GM19324 (cell line): ENCODE results near the gene HSPA4L.

Experiments
- ATAC-seq: cut with Tn5 transposase; IDR thresholded peaks from one replicate; pipeline ENCODE4 v1.9.1; 2021; ENCODE audit warnings: mild to moderate bottlenecking, moderate library complexity; ENCODE audit not compliant: unreplicated experiment, low FRiP score

Gene HSPA4L

DNA sequence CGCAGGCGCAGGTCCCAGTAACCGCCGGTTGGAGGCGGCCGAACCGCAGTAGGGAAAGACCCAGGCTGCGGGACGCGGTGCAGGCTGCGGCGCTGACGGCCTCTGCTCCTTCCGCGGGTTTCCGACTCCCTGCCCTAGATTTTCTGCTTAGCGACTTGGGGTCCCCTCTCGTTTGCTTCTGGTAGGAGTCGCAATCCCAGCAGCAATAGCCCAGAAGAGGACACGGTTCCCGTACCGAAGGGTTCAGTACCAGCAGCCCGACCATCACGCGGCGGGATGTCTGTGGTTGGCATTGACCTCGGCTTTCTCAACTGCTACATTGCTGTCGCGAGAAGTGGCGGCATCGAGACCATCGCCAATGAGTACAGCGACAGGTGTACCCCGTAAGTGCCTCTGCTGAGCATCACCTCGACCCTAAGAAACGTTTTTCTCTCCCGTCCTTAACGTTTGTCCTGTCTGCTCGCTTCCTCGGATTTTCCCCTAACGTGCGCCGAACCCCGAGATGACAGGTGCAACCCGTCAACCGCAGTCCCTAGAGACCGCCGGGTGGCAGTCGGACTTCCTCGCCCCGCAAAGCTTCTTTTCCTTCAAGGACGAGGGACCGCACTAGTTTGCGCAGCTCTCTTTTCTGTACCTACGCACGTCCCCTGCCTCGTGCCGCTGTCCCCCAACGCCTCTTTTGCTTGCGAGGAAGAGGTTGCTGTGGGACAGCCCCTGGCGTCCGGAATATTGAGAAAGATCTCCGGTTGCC lies at the start of gene HSPA4L:
Gene HSPA4L, plus strand, starts transcription at position 48 of the 751 bp plus-strand sequence. Its CDS starts 229 bp downstream, at position 277.
- ATAC-seq, result peak; percentile 40

DNA sequence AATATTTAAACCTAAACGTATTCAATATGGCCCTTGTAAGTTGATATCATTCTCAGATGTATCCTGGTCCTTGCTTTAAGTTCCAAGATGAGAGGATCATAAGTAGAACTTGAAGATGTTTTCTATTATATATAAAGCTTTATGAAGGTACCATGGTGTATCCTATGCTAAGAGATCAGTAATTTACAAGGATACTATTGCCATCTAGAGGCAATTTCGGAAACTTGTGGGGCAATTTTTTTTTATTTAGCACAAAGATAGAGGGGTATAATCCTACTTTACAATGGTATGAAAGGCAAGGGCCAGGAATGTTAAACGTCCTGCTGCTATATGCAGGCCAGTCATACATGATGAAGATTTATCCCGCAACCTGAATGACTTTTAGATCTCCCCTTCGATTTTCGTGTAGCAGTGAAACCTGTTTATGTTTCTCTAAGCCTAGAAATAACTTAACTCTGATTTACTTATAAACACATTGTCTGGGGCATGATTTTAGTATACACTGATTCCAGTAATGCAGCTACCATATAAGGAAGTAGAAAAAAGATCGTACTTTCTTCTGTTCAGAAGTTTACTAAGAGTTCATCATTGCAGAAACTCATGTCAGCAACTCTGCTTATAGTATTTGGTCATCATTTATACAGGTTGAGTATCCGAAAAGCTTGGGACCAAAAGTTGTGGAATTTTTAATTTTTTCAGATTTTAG lies 49.3 kb upstream of the HSPA4L start:
- ATAC-seq, result peak; percentile 54

DNA sequence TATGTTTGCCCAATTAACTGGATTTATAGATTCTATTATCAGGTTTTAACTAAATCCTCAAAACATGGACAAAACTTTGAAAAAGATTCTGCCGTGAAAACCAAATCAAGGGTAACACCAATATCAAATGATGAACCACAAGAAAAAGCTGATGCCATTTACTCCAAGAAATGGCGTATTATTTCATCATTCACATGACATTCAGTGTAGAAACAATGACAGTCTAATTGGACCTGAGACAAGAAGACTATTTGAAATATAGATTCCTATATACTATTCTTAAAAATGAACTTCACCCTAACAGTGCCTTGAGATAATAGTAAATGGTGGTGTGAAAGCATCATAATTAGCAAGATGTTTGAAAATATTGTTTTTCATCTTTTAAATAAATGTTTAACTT lies 47.1 kb upstream of the HSPA4L start:
- no peak for ATAC-seq

DNA sequence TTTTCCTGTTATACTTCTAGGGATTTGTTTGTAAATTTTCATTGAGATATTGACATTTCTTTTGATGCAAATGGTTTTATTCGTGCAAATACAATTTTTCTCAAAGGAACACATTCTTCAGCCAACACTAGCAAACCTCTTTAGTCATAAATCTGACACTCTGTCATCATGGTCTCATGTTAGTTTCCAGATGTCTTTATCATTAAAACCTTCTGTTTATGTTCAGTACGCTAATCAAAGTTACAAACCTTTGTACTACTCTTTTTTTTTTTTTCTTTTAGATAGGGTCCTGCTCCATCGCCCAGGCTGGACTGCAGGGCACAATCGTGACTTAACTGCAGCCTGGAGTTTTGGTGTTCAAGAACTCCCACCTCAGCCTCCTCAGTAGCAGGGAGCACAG lies 44.8 kb upstream of the HSPA4L start:
- ATAC-seq, result no peak

DNA sequence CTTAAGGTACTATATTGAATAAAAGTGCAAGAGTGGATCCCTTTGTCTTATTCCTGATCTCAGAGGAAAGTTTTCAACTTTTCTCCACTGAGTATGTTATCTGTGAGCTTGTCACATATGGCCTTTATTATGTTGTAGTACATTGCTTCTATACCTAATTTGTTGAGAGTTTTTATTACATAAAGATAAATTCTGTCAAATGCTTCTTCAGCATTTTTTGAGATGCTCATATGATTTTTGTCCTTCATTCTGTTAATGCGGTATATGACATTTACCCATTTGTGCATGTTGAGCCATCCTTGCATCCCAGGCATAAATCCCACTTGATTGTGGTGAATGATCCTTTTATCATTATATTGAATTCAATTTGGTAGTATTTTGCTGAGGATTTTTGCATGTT lies 40.9 kb upstream of the HSPA4L start:
- ATAC-seq, result no peak

DNA sequence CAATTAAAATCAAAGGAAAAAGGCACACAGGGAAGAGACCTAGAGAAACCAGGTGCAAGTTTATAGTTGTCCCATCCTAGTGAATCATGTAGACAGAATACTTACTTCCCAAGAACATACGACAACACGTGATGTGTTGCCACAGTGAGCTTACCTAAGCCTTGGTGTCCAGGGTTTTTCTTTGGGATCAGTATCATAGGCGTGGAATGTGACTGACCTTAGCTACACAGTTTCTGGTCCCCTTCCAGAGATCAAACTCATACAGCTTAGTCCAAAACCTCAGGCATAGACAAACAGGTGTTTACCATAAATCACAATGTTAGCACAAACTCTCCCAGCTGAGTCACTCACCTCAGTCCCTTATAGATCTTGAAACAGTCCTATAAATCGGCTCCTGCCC lies 34.2 kb upstream of the HSPA4L start:
- no peak for ATAC-seq

DNA sequence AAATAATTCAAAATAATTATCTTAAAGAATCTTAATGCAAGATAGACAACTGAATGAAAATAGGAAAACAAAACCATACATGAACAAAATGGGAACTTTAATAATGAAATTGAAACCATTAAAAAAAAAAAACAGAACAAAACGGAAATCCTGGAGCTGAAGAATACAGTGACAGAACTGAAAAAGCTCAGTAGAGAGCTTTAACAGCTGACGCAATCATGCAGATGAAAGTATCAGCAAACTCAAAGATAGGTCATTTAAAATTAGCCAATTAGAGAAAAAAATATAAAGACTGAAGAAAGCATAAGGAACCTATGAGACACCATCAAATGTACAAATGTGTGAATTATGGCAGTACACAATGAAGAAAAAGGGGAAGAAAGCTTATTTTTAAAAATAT lies 33.2 kb upstream of the HSPA4L start:
- no peak for ATAC-seq

DNA sequence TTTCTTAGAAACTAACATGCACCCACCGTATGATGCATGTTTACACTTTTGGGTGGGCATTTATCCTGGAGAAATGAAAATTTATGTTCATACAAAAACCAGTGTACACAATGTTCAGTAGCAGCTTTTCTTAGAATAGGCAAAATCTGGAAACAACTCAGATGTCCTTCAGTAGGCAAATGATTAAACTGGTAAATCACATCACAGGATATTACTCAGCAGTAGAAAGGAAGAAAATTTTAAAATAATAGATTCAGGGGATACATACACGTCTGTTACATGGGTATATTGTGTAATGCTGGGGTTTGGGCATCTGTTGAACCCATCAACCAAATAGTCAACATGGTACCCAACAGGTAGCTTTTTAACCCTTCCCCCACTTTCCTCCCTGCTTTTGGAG lies 25.2 kb upstream of the HSPA4L start:
- ATAC-seq, result no peak

DNA sequence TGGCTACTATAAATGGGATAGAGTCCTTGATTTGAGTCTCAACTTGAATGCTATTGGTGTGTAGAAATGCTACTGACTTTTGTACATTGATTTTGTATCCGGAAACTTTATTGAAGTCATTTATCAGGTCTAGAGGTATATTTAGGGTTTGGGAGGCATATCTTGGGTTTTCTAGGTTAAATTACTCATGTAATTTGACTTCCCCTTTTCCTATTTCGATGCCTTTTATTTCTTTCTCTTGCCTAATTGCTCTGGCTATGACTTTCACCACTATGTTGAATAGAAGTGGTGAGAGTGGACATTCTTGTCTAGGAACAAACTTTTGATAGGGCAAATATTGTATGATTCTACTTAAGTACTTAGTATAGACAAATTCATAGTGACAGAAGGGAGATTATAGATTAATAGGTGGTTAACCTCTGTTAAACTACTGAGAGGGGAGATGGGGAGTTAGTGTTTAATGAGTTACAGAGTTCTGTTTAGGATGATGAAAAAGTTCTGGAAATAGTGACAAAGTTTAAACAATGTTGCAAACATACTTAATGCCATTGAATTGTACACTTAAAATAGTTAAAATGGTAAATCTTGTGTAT lies 22.8 kb upstream of the HSPA4L start:
- peak; percentile 73 for ATAC-seq

DNA sequence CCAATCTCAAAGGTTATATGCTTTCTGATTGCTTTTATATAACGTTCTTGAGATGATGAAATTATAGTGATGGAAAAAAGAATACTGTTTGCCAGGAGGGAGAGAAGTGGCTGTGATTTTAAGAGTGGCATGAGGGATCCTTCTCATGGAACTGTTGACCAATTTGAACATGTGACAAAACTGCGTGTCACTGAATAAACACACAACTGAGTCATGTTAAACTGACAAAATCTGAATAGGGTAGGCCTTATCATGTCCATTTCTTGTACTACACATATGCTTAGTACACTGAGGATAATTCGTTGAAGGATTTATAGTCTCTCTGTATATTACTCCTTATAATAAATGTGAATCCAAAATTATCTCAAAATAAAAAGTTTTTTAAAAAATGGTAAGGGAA lies 22.2 kb upstream of the HSPA4L start:
- ATAC-seq, result no peak

DNA sequence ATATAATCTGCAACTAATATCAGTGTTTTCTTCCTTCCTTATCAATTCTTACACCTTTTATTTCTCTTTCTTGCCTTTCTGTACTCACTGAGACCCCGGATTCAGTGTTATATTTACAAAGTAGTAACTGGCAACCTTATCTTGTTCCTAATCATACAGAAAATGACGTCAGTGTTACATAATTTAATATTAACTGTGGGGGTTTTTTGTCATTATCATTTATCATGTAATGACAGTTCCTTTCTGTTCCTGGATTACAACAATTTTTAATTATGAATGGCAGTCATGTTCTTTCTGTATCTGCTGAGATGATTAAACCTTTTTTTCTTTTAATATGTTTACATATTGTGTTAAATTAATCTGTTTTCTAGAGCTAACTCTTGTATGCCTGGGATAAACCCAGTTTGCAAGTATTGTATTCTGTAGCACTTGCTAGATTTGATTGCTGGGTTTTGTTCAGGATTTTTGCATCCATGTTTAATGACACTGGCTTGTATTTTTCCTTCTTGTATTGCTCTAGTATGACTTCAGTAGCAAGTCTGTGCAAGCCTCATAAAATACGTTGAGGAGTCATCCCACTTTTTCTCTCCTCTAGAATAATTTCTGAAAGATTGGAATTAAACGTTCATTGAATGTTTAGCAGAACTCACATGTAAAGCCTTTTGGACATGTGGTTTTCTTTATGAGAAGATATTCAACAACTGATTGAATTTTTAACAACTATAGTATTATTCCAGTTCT lies 10.4 kb upstream of the HSPA4L start:
- no peak for ATAC-seq

DNA sequence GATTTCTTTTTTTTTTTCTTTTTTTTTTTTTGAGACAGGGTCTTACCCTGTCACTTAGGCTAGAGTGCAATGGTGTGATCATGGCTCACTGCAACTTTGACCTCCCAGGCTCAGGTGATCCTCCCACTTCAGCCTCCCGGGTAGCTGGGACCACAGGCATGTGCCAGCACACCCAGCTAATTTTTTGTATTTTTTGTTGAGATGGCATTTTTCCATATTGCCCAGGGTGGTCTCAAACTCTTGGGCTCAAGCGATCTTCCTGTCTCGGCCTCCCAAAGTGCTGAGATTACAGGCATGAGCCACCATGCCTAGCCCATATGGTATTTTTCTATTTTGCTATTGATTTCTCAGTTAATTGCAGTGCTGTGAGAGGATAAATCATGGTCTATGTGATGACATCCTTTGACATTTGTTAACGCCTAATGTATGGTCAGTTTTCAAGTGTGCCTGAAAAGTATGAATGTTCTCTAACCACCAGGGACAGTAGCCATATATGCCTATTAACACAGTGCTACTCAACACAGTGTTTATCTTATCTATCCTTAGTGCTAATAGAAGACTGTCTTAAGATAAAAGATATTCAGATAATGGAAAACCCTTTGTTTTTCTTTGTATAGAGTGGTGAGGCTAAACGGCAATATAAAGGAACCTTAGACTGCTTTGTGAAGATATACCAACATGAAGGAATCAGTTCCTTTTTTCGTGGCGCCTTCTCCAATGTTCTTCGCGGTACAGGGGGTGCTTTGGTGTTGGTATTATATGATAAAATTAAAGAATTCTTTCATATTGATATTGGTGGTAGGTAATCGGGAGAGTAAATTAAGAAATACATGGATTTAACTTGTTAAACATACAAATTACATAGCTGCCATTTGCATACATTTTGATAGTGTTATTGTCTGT lies 9.1 kb upstream of the HSPA4L start:
- no peak for ATAC-seq

DNA sequence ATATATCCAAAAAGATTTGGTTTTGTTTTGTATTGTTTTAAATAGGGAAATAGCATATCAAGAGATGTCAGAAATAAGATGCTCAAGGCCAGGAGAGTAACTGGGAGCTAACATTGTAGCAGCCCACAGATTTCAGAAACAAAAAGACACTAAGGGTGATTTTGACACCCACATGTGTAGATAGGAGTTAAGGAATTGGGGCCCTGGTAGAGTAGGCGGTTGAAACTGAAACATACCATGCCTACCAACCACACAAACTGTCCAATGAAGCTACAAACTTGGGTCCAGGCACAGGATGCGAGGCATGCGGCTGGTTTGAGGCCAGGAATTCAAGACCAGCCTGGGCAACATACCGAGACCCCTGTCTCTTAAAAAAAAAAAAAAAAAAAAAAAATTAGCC lies 6.3 kb upstream of the HSPA4L start:
- no peak for ATAC-seq

DNA sequence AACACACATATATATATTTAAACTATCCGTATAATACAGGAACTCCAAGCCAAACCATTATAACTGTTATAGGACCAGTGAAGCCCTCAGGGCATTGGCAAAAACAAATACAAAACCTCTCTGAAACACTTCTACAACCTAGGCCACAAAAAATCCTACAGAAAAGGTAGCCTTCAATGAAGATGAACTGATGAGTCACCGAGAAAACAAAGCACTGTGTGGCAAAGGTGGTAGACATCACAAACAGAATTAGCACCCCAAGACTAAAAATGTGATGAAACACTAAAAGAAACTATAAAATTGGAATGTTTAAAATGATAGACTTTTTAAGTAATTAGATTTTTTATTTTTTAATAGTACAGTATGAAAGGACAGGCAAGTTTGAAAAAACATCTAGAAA lies 5.5 kb upstream of the HSPA4L start:
- no peak for ATAC-seq

DNA sequence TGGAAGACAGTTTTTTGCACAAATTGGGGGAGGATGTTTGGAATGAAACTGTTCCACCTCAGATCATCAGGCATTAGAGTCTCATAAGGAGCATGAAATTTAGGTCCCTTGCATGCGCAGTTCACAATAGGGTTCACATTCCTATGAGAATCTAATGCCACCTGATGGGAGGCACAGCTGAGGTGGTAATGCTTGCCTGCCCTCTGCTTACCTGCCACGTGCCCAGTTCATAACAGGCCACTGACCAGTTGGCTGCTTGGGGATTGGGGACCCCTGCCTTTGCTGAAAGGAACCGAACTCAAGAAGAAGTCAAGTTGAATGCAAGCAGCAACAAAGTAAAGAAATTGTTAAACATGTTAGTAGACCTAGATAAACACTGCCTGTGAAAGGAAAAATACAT lies 4.6 kb upstream of the HSPA4L start:
- no peak for ATAC-seq

DNA sequence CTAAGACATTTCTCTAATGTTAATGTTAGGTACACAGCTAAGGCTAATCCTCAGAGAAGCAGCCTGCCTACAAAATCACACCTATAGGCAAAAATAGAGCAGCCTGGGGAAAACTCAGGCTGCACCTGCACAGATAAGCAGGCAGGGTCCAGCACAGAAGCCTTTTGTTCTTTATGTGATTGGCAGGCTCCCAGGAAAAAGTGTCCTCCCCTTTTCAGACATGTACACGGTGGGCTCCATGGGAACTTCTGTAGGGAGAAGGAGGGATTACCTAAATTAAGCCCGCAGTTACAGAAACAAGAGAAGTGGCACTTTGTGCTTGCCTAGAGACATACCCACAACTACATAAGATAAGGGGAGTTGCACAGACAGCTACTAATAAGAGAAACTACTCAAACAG lies 4.0 kb upstream of the HSPA4L start:
- no peak for ATAC-seq

DNA sequence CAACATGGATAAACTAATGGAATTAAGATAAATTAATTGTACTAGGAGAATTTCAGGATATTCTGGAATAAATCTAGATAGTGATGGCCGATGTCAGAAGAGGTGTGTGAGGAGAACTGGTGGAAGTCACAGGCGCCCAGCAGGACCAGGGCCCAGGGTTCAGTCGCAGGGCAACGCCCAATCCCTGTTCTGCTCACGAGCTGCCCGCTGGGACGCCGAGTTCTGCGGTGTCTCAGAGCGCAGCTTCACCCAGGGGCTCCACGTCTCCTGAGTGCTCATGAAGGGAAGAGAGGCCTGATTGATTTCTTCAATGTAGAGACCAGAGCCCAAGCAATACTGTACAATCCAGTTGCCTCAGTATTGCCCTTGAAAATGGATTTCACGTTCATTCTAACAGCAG lies 1.5 kb upstream of the HSPA4L start:
- ATAC-seq, result no peak

DNA sequence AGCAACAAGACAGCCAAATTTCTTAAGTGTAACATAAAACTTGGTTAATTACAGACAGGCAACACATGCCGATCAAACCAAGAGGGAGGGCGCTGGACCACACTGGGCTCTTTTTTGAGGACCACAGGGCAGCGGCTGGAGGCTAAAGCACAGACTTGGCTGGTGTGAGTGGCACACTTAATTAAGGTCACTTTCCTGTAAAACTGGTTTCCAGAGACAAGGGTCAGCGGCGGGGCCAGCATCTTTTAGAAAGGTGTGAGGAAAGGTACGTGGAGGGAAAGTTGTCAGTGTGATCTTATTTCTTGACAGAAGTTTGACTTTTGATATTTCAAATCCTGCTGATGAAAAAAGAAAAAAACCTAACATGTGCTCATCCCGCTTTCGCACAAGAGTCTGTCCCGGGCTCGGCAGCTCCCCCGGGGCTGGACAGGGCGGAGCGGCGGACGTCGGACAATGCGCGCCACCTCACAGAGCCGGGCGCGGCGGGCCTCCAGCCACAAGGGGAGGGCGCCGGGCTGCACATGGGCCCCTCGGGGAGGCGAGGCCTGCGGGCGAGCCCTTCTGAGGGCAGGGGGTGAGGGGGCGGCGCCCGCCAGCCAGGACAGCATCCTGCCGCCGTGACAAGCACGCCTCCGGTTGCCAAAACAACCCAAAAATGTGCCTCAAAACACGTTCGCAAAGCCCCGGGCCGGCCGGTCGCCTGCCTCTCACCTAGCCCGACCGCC lies 660 bp upstream of the HSPA4L start:
- ATAC-seq, result peak; percentile 48

DNA sequence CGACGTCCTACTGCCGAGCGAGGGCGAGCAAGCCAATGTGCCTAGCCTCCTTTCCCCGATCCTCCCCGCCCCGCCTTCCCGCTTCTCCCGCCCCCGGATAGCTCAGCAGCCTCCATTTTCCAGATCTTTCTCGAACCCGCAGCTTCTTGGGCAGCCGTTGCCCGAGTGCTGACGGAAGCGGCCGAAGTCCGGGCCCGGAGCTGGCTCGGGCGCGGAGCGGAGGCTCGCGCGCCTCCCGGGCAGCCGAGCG lies 172 bp upstream of the HSPA4L start:
- peak; percentile 88 for ATAC-seq
